22Rv1 (cell line): Measurements from ENCODE around the gene GALNT17.

Experiments used
- ZFX ChIP-seq: fragments of 450-650 bp; IDR thresholded peaks from 2 replicates; pipeline ENCODE4 v1.6.1; 2017; ENCODE audit warnings: antibody characterized with exemption, borderline replicate concordance
- TF ChIP-seq, protein P1 (sequence below): fragments of 450-650 bp; IDR thresholded peaks from 2 replicates; pipeline ENCODE4 v1.5.1; 2017; ENCODE audit warnings: mild to moderate bottlenecking

DNA sequence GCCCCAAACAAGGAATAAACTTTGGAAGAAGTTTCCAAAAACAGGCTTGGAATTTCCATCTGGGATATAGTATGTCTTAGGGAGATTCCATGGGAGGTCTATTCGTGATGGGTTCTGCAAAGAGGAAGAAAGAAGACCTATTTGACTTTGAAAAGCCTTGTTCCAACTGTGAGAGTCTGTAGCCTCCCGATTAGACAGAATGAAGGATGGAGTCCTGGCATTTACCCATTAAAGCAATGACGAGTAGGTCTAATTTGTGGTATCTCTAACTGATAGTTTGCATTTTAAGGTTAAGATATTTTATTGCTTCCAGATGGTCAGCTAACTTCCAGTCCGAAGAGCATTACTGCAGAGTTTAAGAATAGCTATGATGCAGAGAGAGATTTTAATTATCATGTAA is 19.5 kb upstream of the GALNT17 start:
- TF ChIP-seq, protein P1, sequence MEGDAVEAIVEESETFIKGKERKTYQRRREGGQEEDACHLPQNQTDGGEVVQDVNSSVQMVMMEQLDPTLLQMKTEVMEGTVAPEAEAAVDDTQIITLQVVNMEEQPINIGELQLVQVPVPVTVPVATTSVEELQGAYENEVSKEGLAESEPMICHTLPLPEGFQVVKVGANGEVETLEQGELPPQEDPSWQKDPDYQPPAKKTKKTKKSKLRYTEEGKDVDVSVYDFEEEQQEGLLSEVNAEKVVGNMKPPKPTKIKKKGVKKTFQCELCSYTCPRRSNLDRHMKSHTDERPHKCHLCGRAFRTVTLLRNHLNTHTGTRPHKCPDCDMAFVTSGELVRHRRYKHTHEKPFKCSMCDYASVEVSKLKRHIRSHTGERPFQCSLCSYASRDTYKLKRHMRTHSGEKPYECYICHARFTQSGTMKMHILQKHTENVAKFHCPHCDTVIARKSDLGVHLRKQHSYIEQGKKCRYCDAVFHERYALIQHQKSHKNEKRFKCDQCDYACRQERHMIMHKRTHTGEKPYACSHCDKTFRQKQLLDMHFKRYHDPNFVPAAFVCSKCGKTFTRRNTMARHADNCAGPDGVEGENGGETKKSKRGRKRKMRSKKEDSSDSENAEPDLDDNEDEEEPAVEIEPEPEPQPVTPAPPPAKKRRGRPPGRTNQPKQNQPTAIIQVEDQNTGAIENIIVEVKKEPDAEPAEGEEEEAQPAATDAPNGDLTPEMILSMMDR, result no peak
- TF ChIP-seq ZFX, result no peak
